WTC11 (cell line): Measurements from ENCODE around the gene RGS17. TPM values are rescaled to one million over a fixed set of nuclear protein-coding genes. Genes with fewer than 3 reads are reported as not detected.

Source experiments
- ATAC-seq: fragments of 200-7000 bp; cut with Tn5 transposase; 2 replicates; pipeline ENCODE4 v1.10.0; 2021; ENCODE audit warnings: mild to moderate bottlenecking, moderate library complexity
- CTCF ChIA-PET: fragments of 300-600 bp; sonication (Branson Sonifier 250); formaldehyde crosslinking; loops from one replicate; lab custom pipeline; 2021; ENCODE audit warnings: antibody characterized with exemption; lab: Charles Lee
- POLR2A ChIA-PET: fragments of 350-600 bp; sonication (Branson Sonifier 250); formaldehyde crosslinking; loops from one replicate; lab custom pipeline; 2021; ENCODE audit warnings: antibody characterized with exemption; lab: Charles Lee
- DNase-seq: peaks from one replicate; pipeline ENCODE4 v3.0.0; 2021; ENCODE audit warnings: low spot score
- H3K27ac Mint-ChIP-seq: 2 replicates; pipeline ENCODE4 v1.8.0; 2021; ENCODE audit warnings: mixed read lengths
- H3K27me3 Mint-ChIP-seq: 2 replicates; pipeline ENCODE4 v1.8.0; 2021; ENCODE audit warnings: low read depth, mild to moderate bottlenecking, moderate library complexity, mixed read lengths
- H3K36me3 Mint-ChIP-seq: 2 replicates; pipeline ENCODE4 v1.8.0; 2021; ENCODE audit warnings: mixed read lengths
- H3K4me1 Mint-ChIP-seq: 2 replicates; pipeline ENCODE4 v1.8.0; 2022; ENCODE audit warnings: mixed read lengths
- H3K4me3 Mint-ChIP-seq: 2 replicates; pipeline ENCODE4 v1.8.0; 2021; ENCODE audit warnings: mild to moderate bottlenecking, moderate library complexity, mixed read lengths
- H3K9me3 Mint-ChIP-seq: 2 replicates; pipeline ENCODE4 v1.8.0; 2021; ENCODE audit warnings: mixed read lengths
- IRF2 ChIP-seq: sonication (generic); formaldehyde crosslinking; IDR thresholded peaks from 2 replicates; pipeline ENCODE4 v1.8.0; 2022; ENCODE audit warnings: low read depth, missing genetic modification reagents, borderline replicate concordance
- MXD4 ChIP-seq: fragments of 250-450 bp; sonication (Bioruptor Pico); IDR thresholded peaks from 2 replicates; pipeline ENCODE4 v1.8.0; 2021; ENCODE audit warnings: mild to moderate bottlenecking, moderate library complexity, borderline replicate concordance
- ZNF416 ChIP-seq: fragments of 250-450 bp; sonication (Bioruptor Pico); IDR thresholded peaks from 2 replicates; pipeline ENCODE4 v1.9.0; 2021; ENCODE audit warnings: mild to moderate bottlenecking, inconsistent platforms
- total RNA-seq: library from RNA; stranded (reverse); gene quantifications from 3 replicates; pipeline ENCODE4 v1.2.3, GENCODE V29; 2021
- TF ChIP-seq, protein P1 (sequence below): sonication (generic); formaldehyde crosslinking; IDR thresholded peaks from 2 replicates; pipeline ENCODE4 v1.8.1; 2022; ENCODE audit warnings: low read depth, mild to moderate bottlenecking, moderate library complexity, missing genetic modification reagents, borderline replicate concordance
- TF ChIP-seq, protein P2 (sequence below): fragments of 250-450 bp; sonication (Bioruptor Pico); IDR thresholded peaks from 2 replicates; pipeline ENCODE4 v2.1.2; 2022; ENCODE audit warnings: mild to moderate bottlenecking, moderate library complexity
- TF ChIP-seq, protein P3 (sequence below): sonication (generic); formaldehyde crosslinking; IDR thresholded peaks from 2 replicates; pipeline ENCODE4 v1.8.0; 2022; ENCODE audit warnings: mild to moderate bottlenecking, missing genetic modification reagents
- TF ChIP-seq, protein P4 (sequence below): fragments of 250-450 bp; sonication (Bioruptor Pico); IDR thresholded peaks from 2 replicates; pipeline ENCODE4 v1.8.0; 2021; ENCODE audit warnings: mild to moderate bottlenecking
- TF ChIP-seq, protein P5 (sequence below): sonication (generic); formaldehyde crosslinking; IDR thresholded peaks from 2 replicates; pipeline ENCODE4 v1.8.0; 2023; ENCODE audit warnings: mild to moderate bottlenecking, missing genetic modification reagents
- TF ChIP-seq, protein P6 (sequence below): sonication (generic); formaldehyde crosslinking; conservative IDR thresholded peaks from 2 replicates; pipeline ENCODE4 v1.8.1; 2022; ENCODE audit warnings: mild to moderate bottlenecking, missing genetic modification reagents
- TF ChIP-seq, protein P7 (sequence below): fragments of 250-450 bp; sonication (Bioruptor Pico); IDR thresholded peaks from 2 replicates; pipeline ENCODE4 v1.9.0; 2021; ENCODE audit warnings: moderate library complexity, mild to moderate bottlenecking, inconsistent platforms, borderline replicate concordance

Gene RGS17
- total RNA-seq, 1 experiment from 2014 or later: 9.3 TPM

DNA sequence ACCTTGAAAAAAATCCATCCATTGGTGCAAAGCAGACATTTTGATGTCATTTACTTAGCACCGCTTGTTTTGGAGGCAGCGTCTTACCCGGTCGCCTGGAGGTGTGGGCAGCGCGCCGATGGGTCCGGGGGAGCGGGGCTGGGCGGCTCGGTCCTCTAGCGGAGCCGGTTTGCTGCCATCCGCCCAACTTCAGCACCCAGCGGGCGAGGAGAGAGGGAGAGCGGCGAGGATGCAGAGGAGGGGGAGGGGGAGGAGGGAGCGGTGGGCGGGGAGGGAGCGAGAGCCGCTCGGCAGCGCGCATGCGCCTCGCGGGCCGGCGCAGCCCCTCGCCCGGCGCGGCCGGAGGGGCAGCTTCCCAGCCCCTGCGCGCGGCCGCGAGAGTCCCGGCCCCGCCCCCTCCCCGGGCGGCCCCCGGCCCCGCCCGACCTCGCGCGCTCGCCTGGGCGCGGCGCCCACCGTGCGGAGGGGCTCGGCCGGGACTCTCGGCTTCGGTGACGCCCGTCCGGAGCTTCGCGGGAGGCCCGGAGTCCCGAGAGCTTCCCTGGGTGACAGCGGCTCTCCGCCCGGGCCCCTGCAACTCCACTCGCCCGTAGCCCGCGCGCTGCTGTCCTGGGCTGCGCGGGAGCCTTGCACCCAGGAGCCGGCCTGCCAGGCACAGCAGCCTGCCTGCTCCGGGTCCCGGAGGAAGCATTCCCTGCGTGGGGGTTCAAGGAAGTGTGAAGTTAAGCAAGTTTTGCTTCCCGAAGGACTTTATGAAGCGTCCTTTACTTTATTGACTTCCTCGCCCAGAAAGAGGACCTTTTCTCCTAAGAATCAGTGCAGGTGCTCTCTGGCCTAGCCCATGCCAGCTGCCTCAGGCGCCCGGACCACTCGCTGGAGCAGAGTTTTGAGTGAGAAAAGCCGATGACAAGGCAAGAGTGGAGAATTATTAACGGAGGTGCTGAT lies at the start of gene RGS17 (continued):
- TF ChIP-seq, protein P1, sequence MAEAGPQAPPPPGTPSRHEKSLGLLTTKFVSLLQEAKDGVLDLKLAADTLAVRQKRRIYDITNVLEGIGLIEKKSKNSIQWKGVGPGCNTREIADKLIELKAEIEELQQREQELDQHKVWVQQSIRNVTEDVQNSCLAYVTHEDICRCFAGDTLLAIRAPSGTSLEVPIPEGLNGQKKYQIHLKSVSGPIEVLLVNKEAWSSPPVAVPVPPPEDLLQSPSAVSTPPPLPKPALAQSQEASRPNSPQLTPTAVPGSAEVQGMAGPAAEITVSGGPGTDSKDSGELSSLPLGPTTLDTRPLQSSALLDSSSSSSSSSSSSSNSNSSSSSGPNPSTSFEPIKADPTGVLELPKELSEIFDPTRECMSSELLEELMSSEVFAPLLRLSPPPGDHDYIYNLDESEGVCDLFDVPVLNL (CRISPR knock-in tag): no peak
- TF ChIP-seq ZNF416 (CRISPR knock-in tag): no peak
- TF ChIP-seq, protein P2, sequence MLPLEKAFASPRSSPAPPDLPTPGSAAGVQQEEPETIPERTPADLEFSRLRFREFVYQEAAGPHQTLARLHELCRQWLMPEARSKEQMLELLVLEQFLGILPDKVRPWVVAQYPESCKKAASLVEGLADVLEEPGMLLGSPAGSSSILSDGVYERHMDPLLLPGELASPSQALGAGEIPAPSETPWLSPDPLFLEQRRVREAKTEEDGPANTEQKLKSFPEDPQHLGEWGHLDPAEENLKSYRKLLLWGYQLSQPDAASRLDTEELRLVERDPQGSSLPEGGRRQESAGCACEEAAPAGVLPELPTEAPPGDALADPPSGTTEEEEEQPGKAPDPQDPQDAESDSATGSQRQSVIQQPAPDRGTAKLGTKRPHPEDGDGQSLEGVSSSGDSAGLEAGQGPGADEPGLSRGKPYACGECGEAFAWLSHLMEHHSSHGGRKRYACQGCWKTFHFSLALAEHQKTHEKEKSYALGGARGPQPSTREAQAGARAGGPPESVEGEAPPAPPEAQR (CRISPR knock-in tag): no peak

DNA sequence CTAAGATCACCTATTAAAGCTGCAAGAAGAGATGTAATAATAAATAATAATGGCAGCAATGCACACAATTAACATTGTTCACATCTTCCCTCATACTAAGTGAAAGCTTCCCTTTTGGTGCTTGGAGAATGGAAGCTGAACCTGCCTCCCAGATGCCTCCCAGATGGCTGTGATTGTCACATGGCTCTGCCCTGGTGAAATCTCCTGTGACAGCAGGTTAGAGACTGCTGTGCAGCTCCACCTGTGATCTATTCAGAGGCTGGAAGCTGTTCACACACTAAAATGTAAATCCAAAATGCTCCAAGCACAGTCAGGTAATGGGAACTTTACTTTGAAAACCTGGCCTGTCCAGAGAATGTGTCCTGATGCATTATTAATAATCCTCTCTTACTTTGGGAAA lies 41.7 kb upstream of the RGS17 start:
- ChIA-PET CTCF (no interaction called here), POLR2A (no interaction called here)
- Mint-ChIP-seq H3K9me3 (peaks cover 3% of the 10 kb centered on the region; the same call in 1 of the 2 replicates), H3K4me3 (no peak overlapping the region), H3K36me3 (no peaks in the 10 kb centered on the region), H3K4me1 (no peaks in the 10 kb centered on the region), H3K27me3 (no peaks in the 10 kb centered on the region), H3K27ac (no peak overlapping the region)
- DNase-seq (no peak), ATAC-seq (no peak)
- TF ChIP-seq MXD4 (CRISPR knock-in tag): no peak
- TF ChIP-seq, protein P3, sequence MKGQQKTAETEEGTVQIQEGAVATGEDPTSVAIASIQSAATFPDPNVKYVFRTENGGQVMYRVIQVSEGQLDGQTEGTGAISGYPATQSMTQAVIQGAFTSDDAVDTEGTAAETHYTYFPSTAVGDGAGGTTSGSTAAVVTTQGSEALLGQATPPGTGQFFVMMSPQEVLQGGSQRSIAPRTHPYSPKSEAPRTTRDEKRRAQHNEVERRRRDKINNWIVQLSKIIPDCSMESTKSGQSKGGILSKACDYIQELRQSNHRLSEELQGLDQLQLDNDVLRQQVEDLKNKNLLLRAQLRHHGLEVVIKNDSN (CRISPR knock-in tag): no peak

DNA sequence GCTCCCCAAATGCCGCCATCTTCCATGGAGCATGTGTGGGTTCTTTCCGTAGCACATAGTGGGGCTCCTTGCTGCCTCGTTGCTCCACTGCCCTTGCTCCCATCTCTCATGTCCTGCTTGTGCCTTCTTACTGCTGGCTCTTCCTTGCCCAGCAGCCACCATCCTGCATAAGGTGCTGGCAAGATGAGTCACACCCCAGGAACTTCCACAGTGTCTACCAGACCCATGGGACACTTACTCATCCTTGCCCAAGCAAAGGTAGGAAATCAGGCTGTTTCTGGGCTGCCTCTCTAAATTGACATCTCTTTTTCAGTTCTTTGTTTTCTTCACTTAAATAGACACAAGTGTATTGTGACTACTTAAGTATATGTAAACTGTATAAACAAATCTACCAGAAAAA lies 39.4 kb upstream of the RGS17 start:
- TF ChIP-seq, protein P4, sequence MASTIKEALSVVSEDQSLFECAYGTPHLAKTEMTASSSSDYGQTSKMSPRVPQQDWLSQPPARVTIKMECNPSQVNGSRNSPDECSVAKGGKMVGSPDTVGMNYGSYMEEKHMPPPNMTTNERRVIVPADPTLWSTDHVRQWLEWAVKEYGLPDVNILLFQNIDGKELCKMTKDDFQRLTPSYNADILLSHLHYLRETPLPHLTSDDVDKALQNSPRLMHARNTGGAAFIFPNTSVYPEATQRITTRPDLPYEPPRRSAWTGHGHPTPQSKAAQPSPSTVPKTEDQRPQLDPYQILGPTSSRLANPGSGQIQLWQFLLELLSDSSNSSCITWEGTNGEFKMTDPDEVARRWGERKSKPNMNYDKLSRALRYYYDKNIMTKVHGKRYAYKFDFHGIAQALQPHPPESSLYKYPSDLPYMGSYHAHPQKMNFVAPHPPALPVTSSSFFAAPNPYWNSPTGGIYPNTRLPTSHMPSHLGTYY (CRISPR knock-in tag): no peak
- TF ChIP-seq IRF2 (CRISPR knock-in tag): no peak
- TF ChIP-seq, protein P5, sequence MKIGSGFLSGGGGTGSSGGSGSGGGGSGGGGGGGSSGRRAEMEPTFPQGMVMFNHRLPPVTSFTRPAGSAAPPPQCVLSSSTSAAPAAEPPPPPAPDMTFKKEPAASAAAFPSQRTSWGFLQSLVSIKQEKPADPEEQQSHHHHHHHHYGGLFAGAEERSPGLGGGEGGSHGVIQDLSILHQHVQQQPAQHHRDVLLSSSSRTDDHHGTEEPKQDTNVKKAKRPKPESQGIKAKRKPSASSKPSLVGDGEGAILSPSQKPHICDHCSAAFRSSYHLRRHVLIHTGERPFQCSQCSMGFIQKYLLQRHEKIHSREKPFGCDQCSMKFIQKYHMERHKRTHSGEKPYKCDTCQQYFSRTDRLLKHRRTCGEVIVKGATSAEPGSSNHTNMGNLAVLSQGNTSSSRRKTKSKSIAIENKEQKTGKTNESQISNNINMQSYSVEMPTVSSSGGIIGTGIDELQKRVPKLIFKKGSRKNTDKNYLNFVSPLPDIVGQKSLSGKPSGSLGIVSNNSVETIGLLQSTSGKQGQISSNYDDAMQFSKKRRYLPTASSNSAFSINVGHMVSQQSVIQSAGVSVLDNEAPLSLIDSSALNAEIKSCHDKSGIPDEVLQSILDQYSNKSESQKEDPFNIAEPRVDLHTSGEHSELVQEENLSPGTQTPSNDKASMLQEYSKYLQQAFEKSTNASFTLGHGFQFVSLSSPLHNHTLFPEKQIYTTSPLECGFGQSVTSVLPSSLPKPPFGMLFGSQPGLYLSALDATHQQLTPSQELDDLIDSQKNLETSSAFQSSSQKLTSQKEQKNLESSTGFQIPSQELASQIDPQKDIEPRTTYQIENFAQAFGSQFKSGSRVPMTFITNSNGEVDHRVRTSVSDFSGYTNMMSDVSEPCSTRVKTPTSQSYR: no peak
- TF ChIP-seq, protein P6, sequence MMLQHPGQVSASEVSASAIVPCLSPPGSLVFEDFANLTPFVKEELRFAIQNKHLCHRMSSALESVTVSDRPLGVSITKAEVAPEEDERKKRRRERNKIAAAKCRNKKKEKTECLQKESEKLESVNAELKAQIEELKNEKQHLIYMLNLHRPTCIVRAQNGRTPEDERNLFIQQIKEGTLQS (CRISPR knock-in tag): no peak
- TF ChIP-seq, protein P7, sequence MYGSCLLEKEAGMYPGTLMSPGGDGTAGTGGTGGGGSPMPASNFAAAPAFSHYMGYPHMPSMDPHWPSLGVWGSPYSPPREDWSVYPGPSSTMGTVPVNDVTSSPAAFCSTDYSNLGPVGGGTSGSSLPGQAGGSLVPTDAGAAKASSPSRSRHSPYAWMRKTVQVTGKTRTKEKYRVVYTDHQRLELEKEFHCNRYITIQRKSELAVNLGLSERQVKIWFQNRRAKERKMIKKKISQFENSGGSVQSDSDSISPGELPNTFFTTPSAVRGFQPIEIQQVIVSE (CRISPR knock-in tag): no peak
- Mint-ChIP-seq H3K4me1 (peaks cover 3% of the 10 kb centered on the region; the same call in 1 of the 2 replicates), H3K27ac (no peak overlapping the region), H3K27me3 (no peaks in the 10 kb centered on the region), H3K36me3 (no peaks in the 10 kb centered on the region), H3K4me3 (no peak overlapping the region), H3K9me3 (peaks cover 3% of the 10 kb centered on the region; the same call in 1 of the 2 replicates)
- ChIA-PET CTCF (no interaction called here), POLR2A (no interaction called here)
- ATAC-seq (no peak), DNase-seq (no peak)
